HepG2 (cell line): ENCODE data around the gene RPL35.

Experiments used
- ATRX ChIP-seq: sonication (generic); formaldehyde crosslinking; IDR thresholded peaks from 2 replicates; pipeline ENCODE4 v1.4.0; 2020; ENCODE audit warnings: missing genetic modification reagents, borderline replicate concordance
- CTCF ChIP-seq: sonication (generic); formaldehyde crosslinking; IDR thresholded peaks from 2 replicates; pipeline ENCODE4 v1.5.0; 2020; ENCODE audit warnings: mild to moderate bottlenecking, missing genetic modification reagents, moderate library complexity
- FOXA1 ChIP-seq, 2 experiments: fragments of 450-650 bp in 1 of 2; sonication (generic) in 1 of 2; formaldehyde crosslinking in 1 of 2; IDR thresholded peaks; 2 replicates each; pipeline versions ENCODE4 v1.4.0 to v1.6.1; 2016 to 2020; ENCODE audit warnings: missing genetic modification reagents in 1 of 2
- NBN ChIP-seq: fragments of 450-650 bp; conservative IDR thresholded peaks from 2 replicates; pipeline ENCODE4 v1.6.1; 2017
- NR3C1 ChIP-seq: sonication (generic); formaldehyde crosslinking; IDR thresholded peaks from 2 replicates; pipeline ENCODE4 v1.4.0; 2020; ENCODE audit warnings: missing genetic modification reagents
- NRL ChIP-seq: sonication (generic); formaldehyde crosslinking; IDR thresholded peaks from 2 replicates; pipeline ENCODE4 v1.5.0; 2020; ENCODE audit warnings: missing genetic modification reagents, mild to moderate bottlenecking, moderate library complexity, borderline replicate concordance
- POLR2AphosphoS5 ChIP-seq: IDR thresholded peaks from 2 replicates; pipeline ENCODE4 v1.6.1; 2012; ENCODE audit warnings: low read depth, low read length
- RFX5 ChIP-seq: IDR thresholded peaks from 2 replicates; pipeline ENCODE4 v1.6.1; 2011; ENCODE audit warnings: low read depth, low read length, improper control_type of control experiment
- TF ChIP-seq, protein P1 (sequence below): sonication (generic); formaldehyde crosslinking; conservative IDR thresholded peaks from 2 replicates; pipeline ENCODE4 v1.4.0; 2020; ENCODE audit warnings: missing genetic modification reagents
- TF ChIP-seq, protein P2 (sequence below): sonication (generic); formaldehyde crosslinking; conservative IDR thresholded peaks from 2 replicates; pipeline ENCODE4 v1.4.0; 2020; ENCODE audit warnings: missing genetic modification reagents

DNA sequence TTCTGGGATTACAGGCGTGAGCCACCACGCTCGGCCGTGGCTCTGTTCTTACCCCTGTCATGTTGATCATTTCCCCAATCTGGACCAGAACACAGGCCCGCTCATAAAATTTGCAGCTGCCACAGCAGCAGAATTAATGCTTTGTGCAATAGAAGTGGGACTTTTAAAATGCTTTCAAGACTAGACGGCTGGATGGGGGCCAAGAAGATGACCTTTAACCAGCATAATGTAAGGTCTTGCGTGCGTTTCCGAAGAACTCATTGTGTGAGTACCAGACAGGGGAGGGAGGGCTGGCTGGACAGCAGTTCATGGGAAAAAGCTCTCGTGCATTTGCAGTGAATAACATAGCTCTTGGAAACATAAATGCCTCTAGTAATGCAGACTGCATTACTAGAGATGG, 12.0 kb downstream of the RPL35 start:
- TF ChIP-seq NBN (no peak), FOXA1 (IDR thresholded peaks at IDR 0.05) (no peak), FOXA1 (CRISPR knock-in tag; IDR thresholded peaks at IDR 0.05) (no peak), CTCF (CRISPR knock-in tag) (no peak), ATRX (CRISPR knock-in tag) (no peak), NRL (CRISPR knock-in tag) (no peak), NR3C1 (CRISPR knock-in tag) (no peak), POLR2AphosphoS5 (no peak), RFX5 (no peak)
- TF ChIP-seq, protein P1, sequence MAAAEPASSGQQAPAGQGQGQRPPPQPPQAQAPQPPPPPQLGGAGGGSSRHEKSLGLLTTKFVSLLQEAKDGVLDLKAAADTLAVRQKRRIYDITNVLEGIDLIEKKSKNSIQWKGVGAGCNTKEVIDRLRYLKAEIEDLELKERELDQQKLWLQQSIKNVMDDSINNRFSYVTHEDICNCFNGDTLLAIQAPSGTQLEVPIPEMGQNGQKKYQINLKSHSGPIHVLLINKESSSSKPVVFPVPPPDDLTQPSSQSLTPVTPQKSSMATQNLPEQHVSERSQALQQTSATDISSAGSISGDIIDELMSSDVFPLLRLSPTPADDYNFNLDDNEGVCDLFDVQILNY, result no peak
- TF ChIP-seq, protein P2, sequence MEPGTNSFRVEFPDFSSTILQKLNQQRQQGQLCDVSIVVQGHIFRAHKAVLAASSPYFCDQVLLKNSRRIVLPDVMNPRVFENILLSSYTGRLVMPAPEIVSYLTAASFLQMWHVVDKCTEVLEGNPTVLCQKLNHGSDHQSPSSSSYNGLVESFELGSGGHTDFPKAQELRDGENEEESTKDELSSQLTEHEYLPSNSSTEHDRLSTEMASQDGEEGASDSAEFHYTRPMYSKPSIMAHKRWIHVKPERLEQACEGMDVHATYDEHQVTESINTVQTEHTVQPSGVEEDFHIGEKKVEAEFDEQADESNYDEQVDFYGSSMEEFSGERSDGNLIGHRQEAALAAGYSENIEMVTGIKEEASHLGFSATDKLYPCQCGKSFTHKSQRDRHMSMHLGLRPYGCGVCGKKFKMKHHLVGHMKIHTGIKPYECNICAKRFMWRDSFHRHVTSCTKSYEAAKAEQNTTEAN (CRISPR knock-in tag), result no peak
